Astrocyte (in vitro differentiated cells and primary cell): ENCODE measurements around the gene IGF2R.
"Not testable (repeated sequence)": the region's sequence is repeated elsewhere in the genome, so short reads cannot be mapped to it uniquely, and the experiment has no call there.

ENCODE experiments used
- CTCF ChIP-seq: IDR thresholded peaks from 2 replicates; pipeline ENCODE4 v1.5.1; 2011; ENCODE audit warnings: low read depth, mild to moderate bottlenecking, inconsistent platforms, low read length, moderate library complexity; ENCODE audit not compliant: insufficient read depth
- EZH2 ChIP-seq: IDR thresholded peaks from 2 replicates; pipeline ENCODE4 v1.6.1; 2012; ENCODE audit warnings: mild to moderate bottlenecking, low read length, inconsistent platforms; ENCODE audit not compliant: insufficient read depth

GRCh38 chr6:159924150-159924549, 44.7 kb upstream of the IGF2R start:
- TF ChIP-seq CTCF, EZH2: not testable (repeated sequence)
